Activated T-cell treated with anti-CD3 and anti-CD28 coated beads for 4 hours (primary cell): ENCODE results near the gene WDR48.

ENCODE experiments used
- DNase-seq: peaks from one replicate; pipeline ENCODE4 v3.0.0-alpha.2; 2020

The WDR48 gene

GRCh38 chr3:39140341-39140971, 88.6 kb downstream of the WDR48 start:
- no peak for DNase-seq

- no peak for DNase-seq
These were observed 89.6 kb downstream of the WDR48 start for GRCh38 chr3:39141171-39141995.

- DNase-seq = no peak
These were observed 90.3 kb downstream of the WDR48 start for GRCh38 chr3:39142067-39142466.

GRCh38 chr3:39143051-39143885, 91.5 kb downstream of the WDR48 start:
- no peak for DNase-seq

- DNase-seq = no peak
These were observed 92.4 kb downstream of the WDR48 start for GRCh38 chr3:39144095-39144747.

GRCh38 chr3:39144748-39145380, 93.0 kb downstream of the WDR48 start:
- no peak for DNase-seq

- DNase-seq = no peak
These were observed 94.3 kb downstream of the WDR48 start for GRCh38 chr3:39146083-39146501.
